H9 (cell line): ENCODE data around the gene POT1. TPM values are rescaled to one million over a fixed set of nuclear protein-coding genes. Genes with fewer than 3 reads are reported as not detected.

Source experiments
- DNase-seq: peaks from one replicate; pipeline ENCODE4 v3.0.0-alpha.2; 2017
- H2AFZ ChIP-seq: one replicate; pipeline ENCODE4 v1.6.1; 2013; ENCODE audit warnings: mild to moderate bottlenecking, low read length, control low read depth, moderate library complexity
- H2AK5ac ChIP-seq: 2 replicates; pipeline ENCODE4 v1.6.1; 2013; ENCODE audit warnings: low read length, control low read depth, mixed read lengths; ENCODE audit not compliant: insufficient read length
- H2BK120ac ChIP-seq: one replicate; pipeline ENCODE4 v1.6.1; 2013; ENCODE audit warnings: low read depth, mild to moderate bottlenecking, low read length, control low read depth, inconsistent platforms; ENCODE audit not compliant: poor library complexity, severe bottlenecking
- H2BK12ac ChIP-seq: 2 replicates; pipeline ENCODE4 v1.6.1; 2013; ENCODE audit warnings: low read length, control low read depth, mixed read lengths, low read depth; ENCODE audit not compliant: insufficient read length
- H2BK15ac ChIP-seq: 2 replicates; pipeline ENCODE4 v1.6.1; 2013; ENCODE audit warnings: low read depth, low read length, control low read depth
- H2BK20ac ChIP-seq: one replicate; pipeline ENCODE4 v1.6.1; 2013; ENCODE audit warnings: low read depth, mild to moderate bottlenecking, low read length, control low read depth, inconsistent platforms; ENCODE audit not compliant: poor library complexity, severe bottlenecking
- H2BK5ac ChIP-seq: 2 replicates; pipeline ENCODE4 v1.6.1; 2013; ENCODE audit warnings: low read length, control low read depth, mixed read lengths; ENCODE audit not compliant: insufficient read length
- H3K14ac ChIP-seq: 2 replicates; pipeline ENCODE4 v1.6.1; 2013; ENCODE audit warnings: low read length, control low read depth; ENCODE audit not compliant: insufficient read depth
- H3K18ac ChIP-seq: 2 replicates; pipeline ENCODE4 v1.6.1; 2013; ENCODE audit warnings: low read depth, mild to moderate bottlenecking, mixed read lengths, low read length, control low read depth; ENCODE audit not compliant: insufficient read length
- H3K23ac ChIP-seq: 2 replicates; pipeline ENCODE4 v1.6.1; 2013; ENCODE audit warnings: low read length, control low read depth, mixed read lengths, low read depth; ENCODE audit not compliant: insufficient read length
- H3K23me2 ChIP-seq: 2 replicates; pipeline ENCODE4 v1.6.1; 2013; ENCODE audit warnings: low read depth, mild to moderate bottlenecking, mixed read lengths, low read length, control low read depth; ENCODE audit not compliant: insufficient read length, poor library complexity, severe bottlenecking
- H3K27ac ChIP-seq: 2 replicates; pipeline ENCODE4 v1.5.1; 2013; ENCODE audit warnings: low read length, control low read depth, mixed read lengths, low read depth; ENCODE audit not compliant: insufficient read length
- H3K27me3 ChIP-seq: 2 replicates; pipeline ENCODE4 v1.6.1; 2013; ENCODE audit warnings: low read length, control low read depth, inconsistent platforms; ENCODE audit not compliant: insufficient read depth
- H3K4ac ChIP-seq: 2 replicates; pipeline ENCODE4 v1.6.1; 2013; ENCODE audit warnings: low read depth, mild to moderate bottlenecking, control low read depth, inconsistent platforms, low read length, moderate library complexity
- H3K4me1 ChIP-seq: 2 replicates; pipeline ENCODE4 v1.6.1; 2013; ENCODE audit warnings: low read length, control low read depth, inconsistent platforms; ENCODE audit not compliant: insufficient read depth
- H3K4me2 ChIP-seq: 2 replicates; pipeline ENCODE4 v1.6.1; 2013; ENCODE audit warnings: low read length, control low read depth, mixed read lengths; ENCODE audit not compliant: insufficient read length, insufficient read depth
- H3K56ac ChIP-seq: 2 replicates; pipeline ENCODE4 v1.6.1; 2013; ENCODE audit warnings: low read depth, mild to moderate bottlenecking, mixed read lengths, low read length, control low read depth; ENCODE audit not compliant: insufficient read length
- H3K79me1 ChIP-seq: 2 replicates; pipeline ENCODE4 v1.6.1; 2013; ENCODE audit warnings: low read depth, mild to moderate bottlenecking, moderate library complexity, low read length, control low read depth, inconsistent platforms; ENCODE audit not compliant: insufficient read depth, poor library complexity, severe bottlenecking
- H3K79me2 ChIP-seq: 2 replicates; pipeline ENCODE4 v1.6.1; 2013; ENCODE audit warnings: low read length, control low read depth, inconsistent platforms; ENCODE audit not compliant: insufficient read depth
- H3K9ac ChIP-seq: 2 replicates; pipeline ENCODE4 v1.6.1; 2013; ENCODE audit warnings: low read length, control low read depth, mixed read lengths; ENCODE audit not compliant: insufficient read length; ENCODE audit errors: extremely low read depth
- H3K9me3 ChIP-seq: one replicate; pipeline ENCODE4 v1.6.1; 2013; ENCODE audit warnings: low read depth, low read length, inconsistent platforms; ENCODE audit not compliant: control insufficient read depth
- H3T11ph ChIP-seq: one replicate; pipeline ENCODE4 v1.6.1; 2013; ENCODE audit warnings: mild to moderate bottlenecking, low read length, control low read depth, inconsistent platforms
- H4K20me1 ChIP-seq: one replicate; pipeline ENCODE4 v1.6.1; 2013; ENCODE audit not compliant: control insufficient read depth, insufficient read length, insufficient read depth
- H4K5ac ChIP-seq: 2 replicates; pipeline ENCODE4 v1.6.1; 2013; ENCODE audit warnings: low read depth, mild to moderate bottlenecking, mixed read lengths, low read length, control low read depth; ENCODE audit not compliant: insufficient read length
- H4K8ac ChIP-seq: replicated peaks from 2 replicates; pipeline ENCODE4 v1.6.1; 2013; ENCODE audit warnings: low read length, control low read depth, mixed read lengths, low read depth; ENCODE audit not compliant: insufficient read length
- H4K91ac ChIP-seq: 2 replicates; pipeline ENCODE4 v1.6.1; 2013; ENCODE audit warnings: low read depth, mild to moderate bottlenecking, moderate library complexity, mixed read lengths, low read length, control low read depth; ENCODE audit not compliant: insufficient read length
- H3K27ac Mint-ChIP-seq, 3 experiments: 2 replicates in 2 of 3; 3 replicates in 1 of 3; pipeline ENCODE4 v1.8.0; 2020 to 2021; ENCODE audit warnings: mixed read lengths in 3 of 3, mild to moderate bottlenecking in 1 of 3, moderate library complexity in 1 of 3
- H3K27me3 Mint-ChIP-seq: 2 replicates; pipeline ENCODE4 v1.8.0; 2021; ENCODE audit warnings: low read depth, mild to moderate bottlenecking, moderate library complexity, mixed read lengths
- H3K36me3 Mint-ChIP-seq, 3 experiments: 2 replicates in 2 of 3; 3 replicates in 1 of 3; pipeline ENCODE4 v1.8.0; 2020 to 2021; ENCODE audit warnings: low read depth in 3 of 3, mixed read lengths in 3 of 3; ENCODE audit not compliant: insufficient read depth in 1 of 3
- H3K4me1 Mint-ChIP-seq, 2 experiments: 2 replicates each; pipeline ENCODE4 v1.8.0; 2020; ENCODE audit warnings: mixed read lengths in 2 of 2
- H3K4me3 Mint-ChIP-seq, 2 experiments: 2 replicates in 1 of 2; 3 replicates in 1 of 2; pipeline ENCODE4 v1.8.0; 2020 to 2021; ENCODE audit warnings: mild to moderate bottlenecking in 2 of 2, mixed read lengths in 2 of 2, moderate library complexity in 1 of 2
- H3K9me3 Mint-ChIP-seq, 2 experiments: 2 replicates in 1 of 2; 3 replicates in 1 of 2; pipeline ENCODE4 v1.8.0; 2020; ENCODE audit warnings: mild to moderate bottlenecking in 2 of 2, mixed read lengths in 2 of 2, moderate library complexity in 1 of 2
- CTCF ChIP-seq: fragments of 200-600 bp; sonication (generic); conservative IDR thresholded peaks from 3 replicates; pipeline ENCODE4 v1.8.0; 2021; ENCODE audit warnings: antibody characterized with exemption, mild to moderate bottlenecking
- WGBS: extraction: QIAGEN DNeasy Blood & Tissue Kit; methylation state at CpG from one replicate; pipeline ENCODE4 v1.1.7; 2013; ENCODE audit warnings: missing lambda C conversion rate, low lambda C conversion rate, mixed read lengths; ENCODE audit not compliant: insufficient read length; ENCODE audit errors: extremely low coverage; 5-methylcytosine and 5-hydroxymethylcytosine counted together
- total RNA-seq: library from RNA; stranded (reverse); gene quantifications from 2 replicates; pipeline ENCODE4 v1.2.1, GENCODE V29; 2021

The POT1 gene
- total RNA-seq, 1 experiment from 2014 or later, result 23.4 TPM

DNA sequence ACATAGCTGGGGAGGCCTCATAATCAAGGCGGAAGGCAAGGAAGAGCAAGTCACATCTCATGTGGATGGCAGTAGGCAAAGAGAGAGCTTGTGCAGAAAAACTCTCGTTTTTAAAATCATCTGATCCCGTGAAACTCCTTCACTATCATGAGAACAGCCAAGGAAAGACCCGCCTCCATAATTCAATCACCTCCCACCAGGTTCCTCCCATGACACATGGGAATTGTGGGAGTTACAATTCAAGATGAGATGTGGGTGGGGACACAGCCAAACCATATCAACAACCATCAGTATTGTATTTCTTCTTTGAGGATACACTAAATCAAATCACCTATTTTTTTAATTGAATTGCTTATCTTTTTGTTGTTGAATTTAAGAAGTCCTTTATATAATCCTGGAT lies 16.7 kb downstream of the POT1 start:
- H3K14ac ChIP-seq, result no peak overlapping the region
- Mint-ChIP-seq H3K9me3 (no peaks in the 10 kb centered on the region), H3K36me3 (peaks cover 0 to 9% (median 2%) of the 10 kb centered on the region in 3 experiments; a peak in 2 of 7 replicates), H3K4me3 (no peak overlapping the region), H3K27ac (peak overlapping the region in 1 of 3 experiments; percentile 53; a peak in 1 of 7 replicates), H3K27me3 (no peaks in the 10 kb centered on the region), H3K4me1 (peaks cover 0 to 2% of the 10 kb centered on the region in 2 experiments; a peak in 1 of 4 replicates)
- H3K9me3 ChIP-seq, result no peaks in the 10 kb centered on the region
- TF ChIP-seq CTCF, result no peak
- H2BK15ac ChIP-seq, result no peak overlapping the region
- no peaks in the 10 kb centered on the region for H3K23me2 ChIP-seq
- no peak overlapping the region for H4K8ac ChIP-seq
- H4K5ac ChIP-seq, result no peak overlapping the region
- H3K27ac ChIP-seq, result no peak overlapping the region
- H3K79me1 ChIP-seq, result peaks cover 5% of the 10 kb centered on the region
- H3K4ac ChIP-seq, result no peak overlapping the region
- H4K91ac ChIP-seq, result no peak overlapping the region
- no peak overlapping the region for H2BK5ac ChIP-seq
- no CpG with 5 or more reads among the region's 4 CpGs for WGBS
- H3K18ac ChIP-seq, result no peak overlapping the region
- H2BK120ac ChIP-seq, result no peak overlapping the region
- no peak overlapping the region for H2BK12ac ChIP-seq
- DNase-seq, result no peak
- no peak overlapping the region for H3K23ac ChIP-seq
- H3K79me2 ChIP-seq, result no peaks in the 10 kb centered on the region
- H2AFZ ChIP-seq, result no peak overlapping the region
- H3K27me3 ChIP-seq, result no peaks in the 10 kb centered on the region
- H3K9ac ChIP-seq, result no peak overlapping the region
- no peak overlapping the region for H3K56ac ChIP-seq
- no peaks in the 10 kb centered on the region for H3K4me1 ChIP-seq
- H3T11ph ChIP-seq, result no peak overlapping the region
- H4K20me1 ChIP-seq, result no peaks in the 10 kb centered on the region
- no peak overlapping the region for H3K4me2 ChIP-seq
- no peak overlapping the region for H2BK20ac ChIP-seq
- H2AK5ac ChIP-seq, result no peak overlapping the region
